Measurements from ENCODE around the gene MYO18A. TPM values are rescaled to one million over a fixed set of nuclear protein-coding genes. Genes with fewer than 3 reads are reported as not detected.

The MYO18A gene
- total and polyA plus RNA-seq, 7 experiments from 2014 or later, result 10.2 to 144 (median 95.3) TPM

- Histone ChIP-seq H3K27ac (ENCODE audit: low read depth, low read length) (no peak overlapping the region), H3K36me3 (ENCODE audit: control insufficient read depth in 2 of 3, insufficient read depth in 3 of 3, low read length in 3 of 3) (peaks cover 3 to 95% (median 11%) of the 10 kb centered on the region in 3 experiments), H3K4me3 (ENCODE audit: low read length) (no peak overlapping the region), H3K4me1 (ENCODE audit: control insufficient read depth in 2 of 2, insufficient read depth in 2 of 2, low read length in 2 of 2) (no peaks in the 10 kb centered on the region), H3K27me3 (ENCODE audit: control insufficient read depth in 2 of 2, insufficient read depth in 2 of 2, low read length in 2 of 2) (no peaks in the 10 kb centered on the region), H3K9me3 (ENCODE audit: control insufficient read depth in 2 of 3, low read length in 3 of 3) (no peaks in the 10 kb centered on the region)
- ATAC-seq (no peak), DNase-seq (no peak)
- Mint-ChIP-seq H3K27ac (peak overlapping the region in 1 of 9 donors; percentile 36), H3K36me3 (peaks cover 9 to 44% (median 16%) of the 10 kb centered on the region in 5 donors), H3K27me3 (no peaks in the 10 kb centered on the region), H3K4me3 (no peak overlapping the region), H3K4me1 (peaks cover 0 to 13% (median 0%) of the 10 kb centered on the region in 7 donors), H3K9me3 (no peaks in the 10 kb centered on the region)
- ChIA-PET POLR2A (no interaction called here), CTCF (interaction anchor here (0.9 to 1.8 kb wide), 2 partner anchors 144 to 146 kb away, joined by 5 to 14 read pairs; no protein-coding TSS in a partner anchor)
- intact Hi-C loops (cut with micrococcal nuclease), result no loop called here
Observed at GRCh38 chr17:29109477-29110371, 70.5 kb downstream of the MYO18A start.

- ChIA-PET CTCF (interaction anchor here (0.9 to 1.8 kb wide), 2 partner anchors 143 to 145 kb away, joined by 5 to 14 read pairs; no protein-coding TSS in a partner anchor), POLR2A (no interaction called here)
- Mint-ChIP-seq H3K36me3 (peaks cover 9 to 46% (median 23%) of the 10 kb centered on the region in 5 donors), H3K27ac (peak overlapping the region in 2 of 9 donors; percentile 28 to 36), H3K9me3 (no peaks in the 10 kb centered on the region), H3K4me1 (peaks cover 0 to 13% (median 0%) of the 10 kb centered on the region in 7 donors), H3K27me3 (no peaks in the 10 kb centered on the region), H3K4me3 (no peak overlapping the region)
- intact Hi-C loops (cut with micrococcal nuclease), result no loop called here
- Histone ChIP-seq H3K9me3 (ENCODE audit: control insufficient read depth in 2 of 3, low read length in 3 of 3) (no peaks in the 10 kb centered on the region), H3K27ac (ENCODE audit: low read depth, low read length) (no peak overlapping the region), H3K36me3 (ENCODE audit: control insufficient read depth in 2 of 3, insufficient read depth in 3 of 3, low read length in 3 of 3) (peaks cover 3 to 95% (median 17%) of the 10 kb centered on the region in 3 experiments), H3K27me3 (ENCODE audit: control insufficient read depth in 2 of 2, insufficient read depth in 2 of 2, low read length in 2 of 2) (no peaks in the 10 kb centered on the region), H3K4me1 (ENCODE audit: control insufficient read depth in 2 of 2, insufficient read depth in 2 of 2, low read length in 2 of 2) (no peaks in the 10 kb centered on the region), H3K4me3 (ENCODE audit: low read length) (no peak overlapping the region)
- ATAC-seq (no peak), DNase-seq (no peak)
Observed at GRCh38 chr17:29108823-29109476, 71.2 kb downstream of the MYO18A start.

GRCh38 chr17:29107933-29108822 is 72.0 kb downstream of the MYO18A start:
- Histone ChIP-seq H3K9me3 (ENCODE audit: control insufficient read depth in 2 of 3, low read length in 3 of 3) (no peaks in the 10 kb centered on the region), H3K27ac (ENCODE audit: low read depth, low read length) (no peak overlapping the region), H3K4me1 (ENCODE audit: control insufficient read depth in 2 of 2, insufficient read depth in 2 of 2, low read length in 2 of 2) (no peaks in the 10 kb centered on the region), H3K27me3 (ENCODE audit: control insufficient read depth in 2 of 2, insufficient read depth in 2 of 2, low read length in 2 of 2) (no peaks in the 10 kb centered on the region), H3K4me3 (ENCODE audit: low read length) (no peak overlapping the region), H3K36me3 (ENCODE audit: control insufficient read depth in 2 of 3, insufficient read depth in 3 of 3, low read length in 3 of 3) (peaks cover 3 to 95% (median 17%) of the 10 kb centered on the region in 3 experiments)
- ChIA-PET CTCF (interaction anchor here (1.8 kb wide), 1 partner anchor 143 kb away, joined by 14 read pairs; no protein-coding TSS in a partner anchor), POLR2A (no interaction called here)
- DNase-seq (no peak), ATAC-seq (no peak)
- H3K9me3 Mint-ChIP-seq, result no peaks in the 10 kb centered on the region
- H3K4me3 Mint-ChIP-seq, result no peak overlapping the region
- H3K27ac Mint-ChIP-seq, result peak overlapping the region in 2 of 9 donors; percentile 28 to 77
- H3K36me3 Mint-ChIP-seq, result peaks cover 12 to 48% (median 27%) of the 10 kb centered on the region in 5 donors
- H3K4me1 Mint-ChIP-seq, result peaks cover 0 to 13% (median 0%) of the 10 kb centered on the region in 7 donors
- no peaks in the 10 kb centered on the region for H3K27me3 Mint-ChIP-seq
- intact Hi-C loops (cut with micrococcal nuclease), result no loop called here

GRCh38 chr17:29107084-29107483 is 73.1 kb downstream of the MYO18A start:
- Mint-ChIP-seq H3K27me3 (no peaks in the 10 kb centered on the region), H3K9me3 (no peaks in the 10 kb centered on the region), H3K4me1 (peaks cover 0 to 16% (median 0%) of the 10 kb centered on the region in 7 donors), H3K4me3 (no peak overlapping the region), H3K27ac (peak overlapping the region in 1 of 9 donors; percentile 85), H3K36me3 (peaks cover 18 to 49% (median 31%) of the 10 kb centered on the region in 5 donors)
- ATAC-seq (peak; percentile 70), DNase-seq (no peak)
- peaks cover 3 to 95% (median 17%) of the 10 kb centered on the region in 3 experiments for H3K36me3 ChIP-seq (ENCODE audit: control insufficient read depth in 2 of 3, insufficient read depth in 3 of 3, low read length in 3 of 3)
- no peaks in the 10 kb centered on the region for H3K9me3 ChIP-seq (ENCODE audit: control insufficient read depth in 2 of 3, low read length in 3 of 3)
- CTCF ChIA-PET, result interaction anchor here (0.9 to 1.4 kb wide), 2 partner anchors 9 to 142 kb away, joined by 3 read pairs; no protein-coding TSS in a partner anchor
- no peak overlapping the region for H3K4me3 ChIP-seq (ENCODE audit: low read length)
- no peaks in the 10 kb centered on the region for H3K4me1 ChIP-seq (ENCODE audit: control insufficient read depth in 2 of 2, insufficient read depth in 2 of 2, low read length in 2 of 2)
- no peak overlapping the region for H3K27ac ChIP-seq (ENCODE audit: low read depth, low read length)
- no peaks in the 10 kb centered on the region for H3K27me3 ChIP-seq (ENCODE audit: control insufficient read depth in 2 of 2, insufficient read depth in 2 of 2, low read length in 2 of 2)
- POLR2A ChIA-PET, result no interaction called here
- intact Hi-C loops (cut with micrococcal nuclease), result no loop called here

- Histone ChIP-seq H3K9me3 (ENCODE audit: control insufficient read depth in 2 of 3, low read length in 3 of 3) (no peaks in the 10 kb centered on the region), H3K27ac (ENCODE audit: low read depth, low read length) (no peak overlapping the region), H3K27me3 (ENCODE audit: control insufficient read depth in 2 of 2, insufficient read depth in 2 of 2, low read length in 2 of 2) (no peaks in the 10 kb centered on the region), H3K4me3 (ENCODE audit: low read length) (no peak overlapping the region), H3K36me3 (ENCODE audit: control insufficient read depth in 2 of 3, insufficient read depth in 3 of 3, low read length in 3 of 3) (peaks cover 0 to 93% (median 21%) of the 10 kb centered on the region in 3 experiments), H3K4me1 (ENCODE audit: control insufficient read depth in 2 of 2, insufficient read depth in 2 of 2, low read length in 2 of 2) (no peaks in the 10 kb centered on the region)
- Mint-ChIP-seq H3K4me1 (peaks cover 0 to 13% (median 3%) of the 10 kb centered on the region in 7 donors), H3K9me3 (no peaks in the 10 kb centered on the region), H3K27ac (no peak overlapping the region), H3K36me3 (peaks cover 19 to 41% (median 21%) of the 10 kb centered on the region in 5 donors), H3K27me3 (no peaks in the 10 kb centered on the region), H3K4me3 (no peak overlapping the region)
- intact Hi-C loops (cut with micrococcal nuclease), result no loop called here
- DNase-seq, result no peak
- POLR2A ChIA-PET, result no interaction called here
- ATAC-seq, result no peak
- CTCF ChIA-PET, result interaction anchor here (1.1 kb wide), 1 partner anchor 13 kb away, joined by 4 read pairs; no protein-coding TSS in a partner anchor
Observed at GRCh38 chr17:29103341-29103740, 76.9 kb downstream of the MYO18A start.

- H3K4me1 Mint-ChIP-seq, result peaks cover 0 to 13% (median 3%) of the 10 kb centered on the region in 7 donors
- Histone ChIP-seq H3K4me1 (ENCODE audit: control insufficient read depth in 2 of 2, insufficient read depth in 2 of 2, low read length in 2 of 2) (no peaks in the 10 kb centered on the region), H3K36me3 (ENCODE audit: control insufficient read depth in 2 of 3, insufficient read depth in 3 of 3, low read length in 3 of 3) (peaks cover 0 to 95% (median 23%) of the 10 kb centered on the region in 3 experiments), H3K9me3 (ENCODE audit: control insufficient read depth in 2 of 3, low read length in 3 of 3) (no peaks in the 10 kb centered on the region), H3K27ac (ENCODE audit: low read depth, low read length) (no peak overlapping the region), H3K27me3 (ENCODE audit: control insufficient read depth in 2 of 2, insufficient read depth in 2 of 2, low read length in 2 of 2) (no peaks in the 10 kb centered on the region), H3K4me3 (ENCODE audit: low read length) (no peak overlapping the region)
- ChIA-PET POLR2A (no interaction called here), CTCF (interaction anchor here (1.1 to 2.3 kb wide), 2 partner anchors 13 to 14 kb away, joined by 4 to 7 read pairs; no protein-coding TSS in a partner anchor)
- ATAC-seq, result no peak
- H3K4me3 Mint-ChIP-seq, result no peak overlapping the region
- peak overlapping the region in 1 of 9 donors; percentile 14 for H3K27ac Mint-ChIP-seq
- peaks cover 19 to 45% (median 22%) of the 10 kb centered on the region in 5 donors for H3K36me3 Mint-ChIP-seq
- H3K9me3 Mint-ChIP-seq, result no peaks in the 10 kb centered on the region
- intact Hi-C loops (cut with micrococcal nuclease), result no loop called here
- no peak for DNase-seq
- no peaks in the 10 kb centered on the region for H3K27me3 Mint-ChIP-seq
Observed at GRCh38 chr17:29102741-29103181, 77.4 kb downstream of the MYO18A start.
